Esophagus mucosa (tissue), 1 donor: ENCODE results near the gene ACSL1. TPM values are rescaled to one million over a fixed set of nuclear protein-coding genes. Genes with fewer than 3 reads are reported as not detected.

Source experiments
- ATAC-seq: fragments of 200-7000 bp; cut with Tn5 transposase; one replicate; pipeline ENCODE4 v1.9.1; 2020
- total RNA-seq: library from RNA; stranded (reverse); gene quantifications from one replicate; pipeline ENCODE4 v1.2.4, GENCODE V29; 2023
- donor health status: DM: yes; HTN: yes; CAD: no.

ACSL1 gene
- total RNA-seq, 1 donor from 2014 or later = 74.3 TPM

DNA sequence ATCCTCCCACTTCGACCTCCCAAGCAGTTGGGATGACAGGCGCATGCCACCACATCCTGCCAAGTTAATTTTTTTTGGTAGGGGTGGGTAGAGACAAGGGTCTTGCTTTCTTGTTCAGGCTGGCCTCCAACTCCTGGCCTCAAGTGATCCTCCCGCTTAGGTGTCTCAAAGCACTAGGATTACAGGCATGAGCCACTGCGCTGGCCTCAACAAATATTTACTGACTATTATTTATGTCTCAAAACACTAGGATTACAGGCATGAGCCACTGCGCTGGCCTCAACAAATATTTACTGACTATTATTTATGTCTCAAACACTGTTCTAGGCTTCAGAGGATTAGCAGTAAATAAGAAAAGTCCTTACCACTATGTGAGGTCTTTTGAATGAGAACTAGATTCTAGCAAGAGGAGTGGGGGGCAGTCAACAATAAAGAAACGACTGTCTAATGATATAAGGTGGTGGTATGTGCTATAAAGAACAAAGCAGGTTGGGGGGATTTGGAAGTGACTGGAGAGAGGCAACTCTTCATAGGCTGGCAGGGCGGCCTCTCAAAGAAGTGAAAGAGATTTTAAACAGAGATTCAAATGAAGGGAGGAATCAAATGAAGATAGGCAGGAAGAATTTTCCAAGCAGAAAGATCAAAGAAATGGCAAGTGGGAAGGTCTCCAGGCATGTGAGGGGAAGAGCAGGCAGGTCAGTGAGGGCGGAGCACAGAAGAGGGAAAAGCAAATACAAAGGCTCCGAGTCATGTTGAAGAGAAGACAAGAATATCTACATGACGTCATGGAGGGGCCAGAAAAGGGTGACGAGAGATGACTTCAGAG is 12.7 kb upstream of the ACSL1 start:
- ATAC-seq = peak; percentile 32

DNA sequence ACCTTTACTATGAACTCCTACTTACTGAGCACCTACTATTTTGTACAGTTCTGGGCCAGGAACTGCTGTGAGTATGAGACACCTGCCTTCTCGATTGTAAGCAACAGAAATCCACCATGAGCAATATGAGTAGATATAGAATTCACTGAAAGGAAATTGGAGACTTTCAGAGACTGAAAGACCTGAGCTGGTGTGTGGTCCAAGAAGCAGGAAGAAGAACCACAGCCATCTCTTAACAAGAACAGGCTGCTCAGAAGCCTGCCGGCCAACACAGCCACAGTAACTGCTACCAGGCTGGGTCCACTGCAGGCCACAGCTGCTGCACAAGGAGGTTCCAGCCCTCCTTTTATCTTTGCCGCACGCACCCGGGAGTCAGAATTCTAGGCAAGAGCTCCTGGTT is 10.8 kb upstream of the ACSL1 start:
- ATAC-seq = no peak

DNA sequence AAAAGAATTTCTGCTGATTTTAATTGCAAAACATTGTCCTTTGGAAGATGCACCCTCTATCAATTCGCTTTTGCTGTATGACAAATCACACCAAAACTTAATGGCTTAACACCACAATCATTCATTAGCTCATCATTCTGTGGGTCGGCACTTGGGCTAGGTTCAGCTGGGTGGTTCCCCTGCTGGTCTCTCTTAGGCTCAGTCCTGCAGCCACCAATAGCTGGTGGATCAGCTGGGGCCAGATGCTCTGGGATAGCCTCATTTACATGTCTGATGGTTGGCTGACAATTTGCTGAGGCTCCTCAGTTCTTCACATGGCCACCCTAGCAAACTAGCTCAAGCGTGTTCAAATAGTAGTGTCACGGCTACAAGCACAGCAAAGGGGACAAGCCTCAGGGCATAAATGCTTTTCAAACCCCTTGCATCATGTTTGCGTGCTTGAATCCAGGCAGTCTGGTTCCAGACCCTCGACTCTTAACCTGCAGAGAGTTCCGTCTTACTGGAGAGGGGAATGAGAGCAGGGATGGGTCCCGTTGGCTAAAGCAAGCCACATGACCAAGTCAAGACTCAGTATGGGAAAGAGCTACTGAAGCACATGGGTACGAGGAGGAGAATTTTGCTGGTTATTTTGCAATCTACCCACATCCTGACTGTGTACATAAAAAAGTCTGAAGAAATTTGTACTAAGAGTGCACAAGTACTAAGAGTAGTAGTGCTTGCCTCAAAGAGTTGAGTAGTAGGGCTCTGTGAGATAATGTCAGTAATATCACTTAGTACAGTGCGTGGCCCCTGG is 7.5 kb upstream of the ACSL1 start:
- no peak for ATAC-seq

DNA sequence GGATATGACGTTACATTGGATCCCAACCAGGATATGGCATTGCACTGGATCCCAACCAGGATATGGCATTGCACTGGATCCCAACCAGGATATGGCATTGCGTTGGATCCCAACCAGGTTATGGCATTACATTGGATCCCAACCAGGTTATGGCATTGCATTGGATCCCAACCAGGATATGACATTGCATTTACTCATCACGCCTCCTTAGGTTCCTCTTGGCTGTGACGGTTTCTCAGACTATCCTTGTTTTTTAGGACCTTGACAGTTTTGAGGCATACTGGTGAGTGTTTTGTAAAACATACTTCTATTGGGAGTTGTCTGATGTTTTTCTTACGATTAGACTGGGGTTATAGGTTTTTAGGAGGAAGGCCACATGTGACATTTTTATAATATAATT is 5.4 kb upstream of the ACSL1 start:
- ATAC-seq = no peak

DNA sequence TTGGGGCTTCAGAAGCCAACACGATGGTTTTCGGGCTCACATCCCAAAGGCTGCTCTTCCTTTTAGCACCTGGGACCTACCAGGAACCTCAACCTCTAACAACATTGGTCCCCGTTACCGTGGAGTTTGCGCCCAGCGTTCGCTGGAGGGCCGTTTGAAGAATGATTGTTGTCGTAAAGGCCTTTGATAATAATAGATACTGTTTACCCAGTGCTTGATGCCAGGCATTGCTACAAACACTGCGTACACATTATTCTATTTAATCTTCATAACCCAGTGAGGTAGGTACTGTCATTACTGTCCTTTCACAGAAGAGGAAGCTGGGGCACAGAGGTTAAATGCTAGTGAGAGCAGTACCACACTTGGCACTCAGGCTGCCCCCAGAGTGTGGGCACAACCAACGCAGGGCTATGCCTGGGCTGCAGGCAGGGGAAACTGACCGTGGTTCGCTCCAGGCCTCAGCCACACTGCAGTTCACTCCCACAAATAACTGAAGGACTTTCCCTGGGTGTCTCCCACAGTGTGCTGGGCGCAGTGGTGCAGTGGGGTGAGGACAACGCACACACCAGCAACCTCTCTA is 1.0 kb upstream of the ACSL1 start:
- ATAC-seq = peak; percentile 27

DNA sequence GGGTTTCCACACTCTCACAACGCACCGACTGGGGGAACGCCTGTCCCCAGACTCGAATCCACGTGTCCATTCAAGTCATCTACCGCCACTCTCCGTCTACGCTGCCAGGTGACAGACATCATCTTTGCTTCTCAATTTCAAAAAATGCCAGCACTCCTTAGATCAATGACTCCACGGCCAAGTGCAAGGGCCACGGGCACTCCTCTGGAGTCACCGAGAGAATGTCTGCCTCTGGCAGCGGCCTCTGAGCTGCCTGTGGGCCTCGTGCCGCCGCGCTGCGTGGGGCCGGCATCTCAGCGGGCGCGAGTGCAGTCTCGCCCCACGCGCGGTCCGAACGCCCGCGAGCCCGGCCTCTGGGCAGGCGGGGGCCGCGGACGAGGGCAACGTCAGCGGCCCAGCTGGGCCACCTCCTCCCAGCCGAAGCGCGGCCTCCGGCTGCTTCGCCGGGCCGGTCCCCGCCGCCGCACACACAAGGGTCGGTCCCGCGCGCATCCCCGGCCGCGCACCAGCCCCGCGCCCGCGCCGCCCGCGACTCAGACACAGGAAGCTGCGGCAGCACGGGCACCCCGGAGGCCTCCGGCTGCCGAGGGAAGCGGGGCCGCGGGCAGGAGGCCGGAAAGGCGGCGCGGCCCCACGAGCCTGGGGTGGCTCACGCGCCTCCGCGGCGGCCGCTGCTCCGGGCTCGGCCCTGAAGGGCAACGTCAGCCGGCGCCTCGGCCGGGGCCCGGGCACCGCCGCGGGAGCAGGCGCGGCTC is 450 bp downstream of the ACSL1 start:
- ATAC-seq = peak; percentile 39

DNA sequence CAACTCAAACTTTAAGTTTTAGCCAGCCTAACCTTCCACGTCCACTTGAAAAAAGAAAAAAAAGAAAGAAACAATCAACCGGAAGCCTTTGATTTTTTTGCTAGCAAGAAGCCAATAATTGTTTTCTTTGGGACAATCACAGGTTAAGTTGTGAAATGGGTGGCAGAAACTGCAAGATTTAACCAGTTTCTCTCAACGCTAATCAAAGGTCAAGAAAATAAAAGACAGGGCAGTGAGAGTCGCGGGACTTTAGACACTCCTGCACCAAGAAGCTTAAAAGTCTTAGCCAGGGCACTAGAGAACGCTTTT is 1.0 kb downstream of the ACSL1 start:
- ATAC-seq = no peak

DNA sequence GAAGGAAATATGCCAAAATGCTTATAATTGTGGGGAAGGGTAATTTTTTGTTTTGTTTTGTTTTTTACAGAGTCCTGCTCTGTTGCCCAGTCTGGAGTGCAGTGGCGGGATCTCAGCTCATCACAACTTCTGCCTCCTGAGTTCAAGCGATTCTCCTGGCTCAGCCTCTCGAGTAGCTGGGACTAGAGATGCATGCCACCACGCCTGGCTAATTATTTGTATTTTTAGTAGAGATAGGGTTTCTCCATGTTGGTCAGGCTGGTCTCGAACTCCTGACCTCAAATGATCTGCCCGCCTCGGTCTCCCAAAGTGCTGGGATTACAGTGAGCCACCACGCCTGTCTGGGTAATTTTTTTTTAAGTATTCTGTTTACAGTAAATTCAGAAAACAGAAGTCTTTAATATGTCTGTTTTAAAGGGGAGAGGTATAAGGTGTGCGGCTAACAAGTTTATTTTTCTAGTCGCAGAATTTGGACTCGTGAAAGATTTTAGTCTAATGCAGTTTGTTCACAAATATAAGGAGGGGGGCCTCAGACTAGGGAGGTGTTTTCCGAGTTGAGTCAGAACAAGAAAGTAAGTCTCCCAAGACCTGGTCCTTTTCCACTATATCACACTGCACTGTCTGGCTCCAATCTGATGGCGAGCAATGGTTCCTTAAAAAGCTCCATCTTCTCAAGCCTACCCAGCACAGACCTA is 1.5 kb downstream of the ACSL1 start:
- no peak for ATAC-seq

DNA sequence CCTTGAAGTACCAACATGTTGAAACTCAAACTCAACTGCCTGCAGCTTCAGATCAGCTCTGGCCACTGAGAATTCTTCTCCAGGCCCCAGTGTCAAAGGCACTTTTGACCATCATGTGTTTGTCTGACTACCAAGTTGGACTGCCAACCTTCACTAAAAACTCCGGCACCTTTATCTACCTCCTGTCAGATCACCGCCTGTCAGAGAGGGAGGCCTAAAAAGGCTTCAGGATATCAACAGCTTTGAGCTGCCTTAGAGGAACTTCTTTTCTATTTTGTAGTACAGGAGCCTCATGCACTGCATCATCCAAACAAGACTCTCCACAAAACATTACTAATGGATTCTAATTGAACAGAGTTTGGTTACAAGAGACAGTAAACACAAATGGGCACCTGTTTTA is 2.8 kb downstream of the ACSL1 start:
- ATAC-seq = no peak

DNA sequence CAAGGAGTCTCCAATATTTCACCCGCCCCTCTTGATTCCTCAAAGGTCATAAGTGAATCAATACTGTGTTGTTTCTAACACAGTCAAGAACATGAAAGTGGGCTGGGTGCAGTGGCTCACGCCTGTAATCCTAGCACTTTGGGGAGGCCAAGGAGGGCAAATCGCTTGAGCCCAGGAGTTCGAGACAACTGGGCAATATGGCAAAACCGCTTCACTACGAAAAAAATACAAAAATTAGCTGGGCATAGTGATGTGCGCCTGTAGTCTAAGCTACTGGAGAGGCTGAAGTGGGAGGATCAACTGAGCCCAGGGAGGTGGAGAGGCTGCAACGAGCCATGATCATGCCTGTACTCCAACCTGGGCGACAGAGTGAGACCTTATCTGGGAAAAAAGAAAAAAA is 3.4 kb downstream of the ACSL1 start:
- ATAC-seq = no peak

DNA sequence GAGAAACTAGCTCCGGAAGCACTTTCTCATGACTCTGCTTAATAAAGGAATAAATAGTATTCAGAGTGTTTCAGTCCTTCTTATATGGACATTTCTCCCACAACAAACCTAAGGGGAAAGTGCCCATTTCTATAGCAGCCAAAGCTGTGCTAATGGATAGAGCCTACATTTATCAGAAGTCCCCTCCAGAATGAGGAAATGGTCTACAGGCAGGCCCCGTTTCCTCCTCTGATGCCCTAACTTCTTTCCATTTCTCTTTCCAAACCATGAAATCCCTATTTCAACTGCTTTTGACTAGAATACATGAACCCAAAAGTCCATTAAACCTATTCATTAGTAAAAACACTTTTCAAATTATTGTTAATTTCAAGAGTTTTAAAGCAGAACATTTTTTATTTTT is 4.5 kb downstream of the ACSL1 start:
- ATAC-seq = no peak

DNA sequence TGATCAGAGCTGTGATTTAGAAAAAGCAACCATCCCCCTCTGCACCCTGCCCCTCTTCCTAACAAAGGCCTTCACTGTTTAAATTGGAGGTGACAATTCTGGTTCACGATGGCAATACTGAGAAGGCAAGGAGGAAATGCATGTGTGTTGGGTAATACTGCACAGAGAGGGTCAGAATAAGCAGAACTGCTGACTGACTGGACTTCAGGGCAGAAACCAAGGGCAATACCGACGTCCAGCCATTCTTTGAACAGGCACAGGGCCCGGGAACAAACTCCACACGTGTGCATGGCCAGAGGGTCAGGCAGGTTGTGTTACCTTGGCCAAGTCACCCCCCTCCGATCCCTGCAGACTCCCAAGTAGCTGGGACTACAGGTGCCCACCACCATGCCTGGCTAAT is 6.0 kb downstream of the ACSL1 start:
- ATAC-seq = no peak

DNA sequence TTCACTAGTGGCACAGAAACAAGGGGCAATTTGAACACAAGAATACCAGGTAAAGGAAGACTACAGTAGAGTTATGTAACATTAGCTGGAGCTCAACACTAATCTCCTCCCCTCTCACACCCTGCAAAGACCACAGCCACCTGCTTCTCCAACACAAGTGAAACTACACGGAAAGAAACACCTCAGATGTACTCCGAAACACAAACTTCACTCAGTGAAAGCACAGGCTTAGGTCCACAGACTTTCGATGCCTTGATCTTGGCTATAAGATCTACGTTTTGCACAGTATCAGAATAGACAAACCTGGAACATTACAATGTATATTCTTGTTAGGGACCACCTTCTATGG is 7.6 kb downstream of the ACSL1 start:
- no peak for ATAC-seq

DNA sequence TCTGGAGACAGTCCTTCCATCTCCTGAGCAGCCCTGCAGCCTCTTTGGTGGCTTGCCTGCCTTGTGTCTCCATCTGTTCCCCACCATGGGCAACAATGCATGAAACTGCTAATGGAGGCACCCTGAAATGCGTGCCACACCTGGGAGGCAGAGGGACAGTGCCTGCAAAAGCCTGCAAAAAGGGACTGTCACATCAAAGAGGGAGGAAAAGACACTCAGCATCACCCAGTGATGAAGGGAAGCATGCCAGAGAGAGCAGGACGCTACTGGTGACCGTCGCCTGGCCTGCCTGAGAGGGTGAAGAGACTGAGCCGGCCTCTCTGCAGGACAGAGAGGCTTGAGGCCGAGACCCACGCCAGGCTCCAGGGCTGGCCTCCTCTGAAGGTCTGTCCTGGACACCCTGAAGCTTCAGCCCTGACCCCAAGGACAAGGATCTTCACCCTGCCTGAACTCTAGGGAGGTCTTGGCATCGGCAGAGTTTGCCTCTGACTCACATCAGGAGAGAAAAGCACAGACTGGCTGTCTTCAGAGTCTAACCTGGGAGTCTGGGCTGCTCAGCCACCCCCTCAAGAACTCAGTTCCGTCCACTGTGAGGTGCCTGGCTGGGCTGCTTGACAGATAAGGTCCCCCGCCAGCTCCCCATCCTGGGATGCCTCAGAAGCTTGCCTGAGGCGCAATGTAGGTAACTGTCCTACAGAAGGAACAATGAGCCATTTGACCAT is 8.1 kb downstream of the ACSL1 start:
- no peak for ATAC-seq

DNA sequence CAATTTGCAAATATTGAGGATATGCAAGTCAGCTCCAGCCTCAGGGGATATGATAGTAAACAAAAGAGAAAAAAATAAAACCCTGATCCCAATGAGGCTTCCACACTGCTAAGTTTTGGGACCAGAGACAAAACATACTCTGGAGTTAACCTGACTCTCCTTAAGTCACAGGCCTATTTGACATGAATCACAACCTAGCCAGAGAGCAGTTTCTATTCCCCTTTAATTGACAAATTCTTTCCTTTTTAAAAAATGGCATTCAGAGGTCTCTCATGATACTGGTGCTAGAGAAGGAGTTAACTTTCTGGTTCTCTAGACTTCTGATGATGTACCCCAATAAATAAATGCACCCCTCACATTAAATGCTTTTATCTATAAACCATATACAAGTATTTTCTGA is 8.8 kb downstream of the ACSL1 start:
- no peak for ATAC-seq

DNA sequence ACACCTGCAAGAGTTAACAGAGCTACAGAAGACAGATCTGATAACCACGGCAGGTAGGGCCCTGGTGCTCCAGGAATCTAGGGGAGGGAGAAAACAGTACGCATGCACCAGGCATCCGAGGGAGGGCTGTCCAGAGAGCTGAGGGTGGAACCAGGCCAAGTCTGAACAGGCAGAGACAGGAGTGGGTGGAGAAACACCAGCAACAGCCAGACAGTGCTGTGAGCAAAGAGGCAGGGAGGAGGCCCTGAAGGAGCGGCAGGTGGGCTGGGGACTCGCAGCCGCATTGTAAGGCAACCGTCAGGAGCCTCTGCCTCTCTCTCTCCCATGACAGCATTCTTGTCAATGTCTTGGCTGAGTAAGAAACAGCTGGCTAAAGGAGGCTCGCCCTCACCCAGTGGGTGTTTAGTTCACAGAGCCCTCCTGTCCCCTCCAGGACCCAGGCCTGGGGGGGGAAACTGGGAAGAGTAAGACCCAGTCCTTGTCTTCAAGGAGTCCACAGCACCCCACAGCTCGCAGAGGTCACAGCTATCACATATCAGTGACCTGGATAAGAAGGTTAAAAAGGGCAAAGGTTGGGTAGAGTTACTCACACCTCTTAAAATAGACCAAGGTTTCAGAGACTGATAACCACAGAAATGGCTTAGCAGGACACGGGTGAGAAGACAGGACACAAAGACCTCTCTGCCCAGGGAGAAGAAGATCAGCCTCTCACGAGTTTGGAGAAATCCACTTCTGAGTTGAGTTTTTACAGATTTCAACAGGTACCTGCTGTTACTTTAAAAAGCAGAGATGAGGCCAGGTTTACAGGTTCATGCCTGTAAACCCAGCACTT is 10.5 kb downstream of the ACSL1 start:
- ATAC-seq = peak; percentile 91

DNA sequence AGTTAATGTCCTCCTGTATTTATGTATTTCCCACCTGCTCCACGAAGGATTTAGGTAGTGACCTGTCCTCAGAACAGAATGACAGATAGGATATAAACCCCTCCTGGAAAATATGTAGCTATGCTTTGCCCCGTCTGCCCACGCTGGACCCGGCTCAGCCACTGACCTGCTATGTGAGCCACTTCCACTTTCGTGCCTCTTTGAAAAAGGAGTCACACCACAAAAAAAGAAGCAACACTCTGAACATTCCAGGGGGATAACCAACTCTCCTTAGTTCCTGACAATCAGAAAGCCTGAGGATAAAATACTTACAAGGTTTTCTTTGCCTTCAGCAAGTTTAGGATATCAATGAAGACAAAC is 11.1 kb downstream of the ACSL1 start:
- ATAC-seq = no peak

DNA sequence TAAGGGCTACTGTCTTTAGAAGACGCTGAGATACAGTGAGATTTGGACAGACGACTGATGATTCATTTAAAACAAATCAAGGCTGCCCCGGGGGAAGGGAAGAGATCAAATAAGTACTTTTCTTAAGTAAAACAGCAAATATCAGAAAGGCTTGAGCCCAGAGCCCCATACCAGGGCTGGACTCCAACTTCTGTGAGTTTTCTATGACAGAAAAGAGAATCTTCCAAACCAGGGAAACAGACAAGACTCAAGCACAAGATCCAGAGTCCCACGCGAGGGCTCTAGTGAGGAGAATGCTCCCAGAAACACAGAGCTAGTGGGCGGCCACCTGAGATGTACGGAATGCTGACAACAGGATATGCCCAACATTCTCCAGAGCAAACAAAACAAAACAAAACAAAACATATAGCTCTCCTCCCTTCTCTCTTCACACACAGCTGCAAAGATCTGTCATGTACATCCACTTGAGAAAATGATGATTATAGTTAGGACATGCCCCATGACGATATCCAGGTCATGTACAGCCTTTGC is 13.1 kb downstream of the ACSL1 start:
- no peak for ATAC-seq

DNA sequence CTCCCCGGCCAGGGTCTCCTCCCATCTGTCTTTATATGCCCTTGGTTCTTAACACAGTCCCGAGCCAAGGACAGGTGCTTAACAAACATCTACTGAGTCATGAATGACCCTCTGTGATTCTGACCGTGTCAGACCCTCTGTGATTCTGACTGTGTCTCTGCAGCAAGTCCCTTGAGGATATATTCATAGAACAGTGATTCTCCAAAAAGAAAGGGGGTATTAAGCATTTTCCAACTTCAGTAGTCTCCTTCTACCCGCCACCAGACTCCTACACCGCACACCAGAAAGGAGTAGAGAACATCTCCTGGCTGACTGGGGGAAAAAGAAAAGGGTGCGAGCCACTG is 13.6 kb downstream of the ACSL1 start:
- no peak for ATAC-seq

DNA sequence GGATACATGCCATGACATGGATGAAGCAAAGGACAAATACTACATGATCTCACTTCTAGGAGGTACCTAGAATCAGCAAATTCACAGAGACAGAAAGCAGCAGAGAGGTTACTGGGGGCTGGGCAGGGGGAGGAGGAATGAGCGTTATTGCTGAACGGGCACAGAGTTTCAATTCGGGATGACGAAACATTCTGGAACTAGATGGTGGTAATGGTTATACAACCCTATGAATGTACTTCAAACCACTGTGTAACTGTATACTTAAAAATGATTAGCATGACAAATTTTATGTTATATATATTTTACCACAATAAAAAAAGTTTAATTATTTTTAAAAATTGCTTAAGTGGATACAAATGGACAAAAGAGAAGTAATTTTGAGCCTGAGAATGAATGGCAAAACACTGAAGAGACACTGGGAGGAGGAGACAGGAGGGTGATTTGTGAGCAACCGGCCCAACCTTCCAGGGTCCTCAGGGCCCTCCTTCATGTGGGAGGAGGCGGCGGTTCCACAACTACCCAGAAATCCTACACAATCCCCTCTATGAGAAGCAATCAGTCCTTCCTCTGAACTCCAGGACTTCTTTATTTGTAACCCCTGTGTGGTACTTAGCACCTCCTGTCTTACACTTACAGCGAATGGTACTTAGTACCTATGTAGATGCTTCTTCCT is 14.1 kb downstream of the ACSL1 start:
- no peak for ATAC-seq
